Dermis microvascular lymphatic vessel endothelial cell (primary cell): ENCODE measurements around the gene ELSPBP1. TPM values are rescaled to one million over a fixed set of nuclear protein-coding genes. Genes with fewer than 3 reads are reported as not detected.
"Not testable (repeated sequence)": the region's sequence is repeated elsewhere in the genome, so short reads cannot be mapped to it uniquely, and the experiment has no call there.

Source experiments
- DNase-seq, 2 donors: peaks; one replicate each; pipeline versions ENCODE4 v3.0.0 to v3.0.0-alpha.2; 2010; ENCODE audit warnings: low read depth in 2 of 2
- total RNA-seq: library from RNA; depleted of rRNA; stranded (reverse); fragments of >200 nt; gene quantifications from 2 replicates; pipeline ENCODE4 v1.2.1, GENCODE V29; 2014

The ELSPBP1 gene
- total RNA-seq: not detected in 2 replicates

DNA sequence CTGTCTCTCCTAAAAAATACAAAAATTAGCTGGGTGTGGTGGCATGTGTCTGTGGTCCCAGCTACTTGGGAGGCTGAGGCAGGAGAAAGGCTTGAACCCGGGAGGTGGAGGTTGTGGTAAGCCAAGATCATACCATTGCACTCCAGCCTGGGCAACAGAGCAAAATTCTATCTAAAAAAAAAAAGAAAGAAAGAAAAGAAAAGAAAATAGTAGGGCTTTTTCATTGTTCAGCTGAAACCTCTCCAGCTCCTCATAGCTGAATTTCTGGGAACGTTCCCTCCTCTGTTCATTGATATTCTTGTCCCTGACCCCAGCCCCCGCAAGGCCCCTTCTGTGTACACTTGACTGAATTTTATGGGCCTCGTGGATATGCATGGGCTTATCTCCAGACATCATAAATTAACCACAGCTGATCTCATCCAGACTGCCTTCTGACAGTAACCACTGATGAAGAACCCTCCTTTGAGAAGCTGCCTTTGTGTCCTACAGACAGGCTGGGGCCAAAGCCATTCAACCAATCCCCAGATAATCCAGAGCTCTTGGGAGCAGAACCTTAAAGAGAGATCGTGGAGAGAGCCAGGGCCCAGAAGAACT, at the start of gene ELSPBP1:
Gene ELSPBP1 (plus strand): TSS at position 424 of the 594 bp plus-strand sequence. CDS start 14,036 bp downstream, outside the sequence.
- DNase-seq: no peak

DNA sequence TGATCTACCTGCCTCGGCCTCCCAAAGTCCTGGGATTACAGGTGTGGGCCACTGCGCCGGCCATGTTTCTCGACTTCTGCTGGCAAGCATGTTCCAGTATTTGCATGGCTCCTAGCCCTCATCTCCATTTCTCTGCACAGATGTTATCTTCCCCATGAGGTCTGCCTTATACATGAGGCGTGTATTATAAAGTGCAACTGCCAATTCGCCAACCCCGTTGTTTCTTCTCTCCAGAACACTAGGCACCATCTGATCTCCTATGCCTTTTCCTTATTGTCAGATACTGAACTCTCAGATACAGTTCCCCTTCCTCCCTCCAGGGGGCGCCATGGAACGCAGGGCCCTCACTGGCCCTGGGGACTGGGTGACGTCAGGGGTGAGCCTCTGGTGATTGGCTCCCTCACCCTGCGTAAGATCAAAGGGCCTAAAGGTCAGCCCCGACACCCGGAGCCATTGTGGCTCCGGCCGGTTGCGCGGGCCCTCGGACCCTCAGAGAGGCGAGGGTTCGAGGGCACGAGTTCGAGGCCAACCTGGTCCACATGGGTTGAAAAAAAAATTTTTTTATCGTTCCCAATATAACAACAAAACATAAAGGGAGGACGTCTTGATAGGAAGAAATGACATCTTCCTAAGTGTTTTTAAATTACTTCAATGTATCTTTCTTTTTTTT, 44.4 kb upstream of the ELSPBP1 start:
- DNase-seq: not testable (repeated sequence)

- not testable (repeated sequence) for DNase-seq
Observed at GRCh38 chr19:47952132-47952531, 42.3 kb upstream of the ELSPBP1 start.

- not testable (repeated sequence) for DNase-seq
Observed at GRCh38 chr19:47955936-47956335, 38.5 kb upstream of the ELSPBP1 start.

DNA sequence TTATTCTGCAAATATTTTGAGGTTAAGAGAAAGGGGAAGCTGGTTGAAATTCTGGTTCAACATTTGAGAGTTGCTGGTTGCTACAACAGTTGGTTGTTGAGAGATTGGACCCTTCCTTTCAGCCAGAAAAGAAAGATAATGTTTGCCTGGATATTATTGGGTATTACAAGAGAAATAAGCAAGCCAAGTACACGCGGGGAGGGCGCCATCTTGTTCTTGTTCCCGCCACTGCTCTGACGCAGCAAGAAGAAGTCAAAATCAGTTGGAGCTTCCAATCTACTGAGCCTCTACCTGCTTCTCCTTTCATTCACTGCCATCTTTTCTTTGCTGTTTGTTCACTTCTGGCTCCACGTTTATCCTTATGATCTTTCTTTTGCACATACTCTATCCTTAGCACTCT, 20.9 kb upstream of the ELSPBP1 start:
- no peak for DNase-seq

DNA sequence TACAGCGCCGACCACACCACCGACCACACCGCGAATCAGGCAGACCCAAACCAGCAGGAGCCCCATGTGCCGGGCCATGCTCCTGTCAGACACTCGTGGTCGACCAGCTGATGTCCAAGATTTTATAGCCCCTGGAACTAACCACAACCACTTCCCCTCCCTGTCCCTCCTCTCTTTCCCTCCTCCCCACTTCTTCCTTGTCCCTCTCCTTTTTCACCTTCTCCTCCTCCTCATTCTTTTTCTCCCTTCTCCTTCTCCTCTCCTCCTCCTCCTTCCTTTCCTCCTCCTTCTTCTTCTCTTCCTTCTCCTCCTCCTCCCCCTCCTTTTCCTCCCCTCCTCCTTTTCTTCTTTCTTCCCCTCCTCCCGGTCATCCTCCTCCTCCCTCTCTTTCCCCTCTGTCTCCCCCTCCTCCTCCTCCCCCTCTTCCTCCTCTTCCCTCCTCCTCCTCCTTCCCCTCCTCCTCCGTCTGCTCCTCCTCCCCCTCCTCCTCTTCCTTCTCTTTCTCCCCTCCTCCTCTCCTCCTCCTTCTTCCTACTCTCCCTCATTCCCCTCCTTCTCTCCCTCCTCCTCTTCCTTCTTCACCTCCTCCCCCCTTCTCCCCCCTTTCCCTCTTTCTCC, 3.1 kb upstream of the ELSPBP1 start:
- DNase-seq: no peak

DNA sequence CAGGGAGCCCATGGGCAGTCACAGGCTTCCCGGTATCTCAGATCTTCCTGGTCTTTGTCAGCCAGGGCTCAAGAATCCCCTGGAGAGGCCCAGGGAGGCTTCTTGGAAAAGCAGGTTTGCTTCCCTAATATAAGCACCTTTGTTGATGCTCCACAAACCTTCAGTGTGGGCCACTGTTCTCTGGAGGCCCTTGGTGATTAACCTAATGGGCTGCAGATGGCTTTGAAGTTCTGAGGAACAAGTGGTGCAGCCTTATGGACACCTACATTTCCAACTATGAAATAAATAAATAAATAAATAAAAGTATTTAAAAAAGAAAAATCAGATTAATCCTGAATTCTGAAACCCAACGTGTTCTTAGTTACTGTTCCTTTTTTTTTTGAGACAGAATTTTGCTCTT, 2.4 kb upstream of the ELSPBP1 start, which contains the start of gene BSPH1:
Gene BSPH1 (minus strand): TSS at position 101 of the 400 bp plus-strand sequence. CDS start 89 bp downstream, at position 12.
- no peak for DNase-seq

DNA sequence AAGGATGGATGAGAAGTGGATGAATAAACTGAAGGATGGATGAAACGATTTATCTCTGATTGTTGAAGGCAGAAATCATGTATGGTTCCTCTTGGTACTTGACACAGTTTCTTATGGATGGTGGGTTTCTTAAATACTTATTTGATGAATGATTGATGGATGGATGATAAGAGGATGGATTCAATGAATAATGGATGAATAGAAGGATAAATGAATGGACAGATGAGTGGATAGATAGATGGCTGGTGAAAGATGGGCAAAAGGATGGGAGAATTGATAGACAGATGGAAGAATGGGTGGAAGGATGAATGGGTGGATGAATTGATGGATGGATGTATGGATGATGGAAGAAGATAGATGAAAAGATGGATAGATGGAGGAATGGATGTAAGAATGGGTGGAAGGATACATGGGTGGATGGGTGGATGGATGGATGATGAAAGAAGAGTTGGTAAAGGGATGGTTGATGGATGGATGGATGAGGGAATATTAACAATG, 1.8 kb downstream of the ELSPBP1 start:
- no peak for DNase-seq

- no peak for DNase-seq
Observed at GRCh38 chr19:47998800-47999199, 4.4 kb downstream of the ELSPBP1 start.

GRCh38 chr19:48000846-48001245, 6.4 kb downstream of the ELSPBP1 start:
- DNase-seq: no peak

- DNase-seq: no peak
Observed at GRCh38 chr19:48004236-48004635, 9.8 kb downstream of the ELSPBP1 start.

DNA sequence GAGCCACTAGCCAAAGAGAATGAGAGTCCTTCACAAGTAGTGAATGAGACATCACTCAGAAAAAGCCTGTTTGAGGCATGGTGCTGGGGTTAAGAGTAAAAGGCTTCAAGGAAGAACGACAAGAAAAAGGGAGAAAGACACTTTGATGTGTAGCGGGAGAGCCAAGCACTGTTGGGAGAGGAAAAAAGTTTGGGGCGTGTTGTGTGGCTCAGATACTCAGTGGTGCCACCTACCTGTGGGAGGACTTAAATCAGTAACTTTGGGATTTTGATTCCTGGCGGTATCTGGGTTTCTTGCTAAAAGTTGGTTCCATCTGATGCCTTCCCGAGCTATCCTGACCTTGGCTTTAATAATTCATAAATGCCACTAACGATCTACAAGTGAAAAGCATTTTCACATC, 12.3 kb downstream of the ELSPBP1 start:
- DNase-seq: peak in 1 of 2 donors; percentile 3

- no peak for DNase-seq
Observed at GRCh38 chr19:48010932-48011758, 16.7 kb downstream of the ELSPBP1 start.

GRCh38 chr19:48020686-48021085, 26.3 kb downstream of the ELSPBP1 start:
- no peak for DNase-seq

DNA sequence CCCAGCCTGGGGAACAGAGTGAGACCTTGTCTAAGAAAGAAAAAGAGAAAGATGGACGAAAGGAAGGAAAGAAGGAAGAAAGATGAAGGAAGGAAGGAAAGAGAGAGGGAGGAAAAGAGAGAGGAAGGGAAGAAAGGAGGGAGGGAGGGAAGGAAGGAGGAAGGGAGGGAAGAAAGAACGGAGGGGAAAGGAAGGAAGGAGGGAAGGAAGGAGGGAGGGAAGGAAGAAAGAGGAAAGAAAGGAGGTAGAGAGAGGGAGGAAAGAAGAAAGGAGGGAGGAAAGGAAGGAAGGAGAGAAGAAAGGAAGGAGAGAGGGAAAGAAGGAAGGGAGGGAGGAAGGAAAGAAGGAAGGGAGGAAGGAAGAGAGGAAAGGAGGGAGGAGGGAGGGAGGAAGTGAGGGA, 28.6 kb downstream of the ELSPBP1 start:
- DNase-seq: no peak

DNA sequence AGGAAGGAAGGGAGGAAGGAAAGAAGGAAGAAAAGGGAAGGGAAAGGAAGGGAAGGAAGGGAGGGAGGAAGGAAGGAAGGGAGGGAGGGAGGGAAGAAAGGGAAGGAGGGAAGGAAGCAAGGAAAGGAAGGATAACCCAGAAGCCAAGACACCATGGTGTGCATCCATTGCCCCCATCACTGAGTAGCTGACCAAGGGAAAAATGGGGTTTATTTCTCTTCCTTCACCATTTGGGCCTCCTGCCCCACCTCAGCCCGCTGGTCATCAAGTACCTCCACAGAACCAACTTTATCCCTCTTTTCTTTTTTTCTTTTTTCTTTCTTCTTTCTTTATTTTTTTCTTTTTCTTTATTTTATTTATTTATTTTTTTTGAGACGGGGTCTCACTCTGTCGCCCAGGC, 29.1 kb downstream of the ELSPBP1 start:
- DNase-seq: no peak

- no peak for DNase-seq
Observed at GRCh38 chr19:48025480-48025879, 31.0 kb downstream of the ELSPBP1 start.

DNA sequence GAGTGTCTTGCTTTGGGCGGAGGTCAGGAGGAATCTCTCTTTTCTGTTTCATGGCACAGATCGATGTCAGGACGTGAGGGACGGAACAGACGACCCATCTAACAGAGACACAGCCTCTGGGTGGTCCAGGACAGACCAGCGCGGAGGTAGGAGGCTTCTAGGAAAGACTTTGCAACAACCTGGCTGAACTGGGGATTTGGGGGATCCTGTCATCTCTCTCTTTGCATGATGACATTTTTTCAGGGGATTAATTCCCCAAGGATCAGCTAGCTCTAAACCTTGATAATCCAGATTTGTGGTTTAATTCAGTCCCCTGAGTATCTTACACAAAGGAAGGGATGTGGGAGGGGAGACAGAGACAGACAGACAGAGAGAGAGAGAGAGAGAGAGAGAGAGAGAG, 35.0 kb downstream of the ELSPBP1 start:
- no peak for DNase-seq

- DNase-seq: no peak
Observed at GRCh38 chr19:48030073-48030472, 35.6 kb downstream of the ELSPBP1 start.

GRCh38 chr19:48033604-48034003, 39.2 kb downstream of the ELSPBP1 start:
- DNase-seq: no peak

GRCh38 chr19:48036765-48037164, 42.3 kb downstream of the ELSPBP1 start:
- no peak for DNase-seq
